ENCODE data around the gene EGFL6. TPM values are rescaled to one million over a fixed set of nuclear protein-coding genes. Genes with fewer than 3 reads are reported as not detected.

Gene EGFL6
- polyA plus RNA-seq, 1 of the 3 experiments (the other 2 are of a cell fraction) = 0.25 TPM

- Histone ChIP-seq H3K79me2 (ENCODE audit: insufficient read depth) (no peaks in the 10 kb centered on the region), H3K27me3 (ENCODE audit: insufficient read depth) (no peaks in the 10 kb centered on the region), H3K4me3 (ENCODE audit: low read depth in 2 of 2, low read length in 1 of 2) (no peak overlapping the region), H2AFZ (ENCODE audit: low read depth) (no peak overlapping the region), H3K4me1 (ENCODE audit: control insufficient read depth in 1 of 2, insufficient read depth in 2 of 2, low read depth in 1 of 2, low read length in 1 of 2) (peaks cover 0 to 5% of the 10 kb centered on the region in 2 experiments; a peak in 1 of 4 replicates), H3K4me2 (no peak overlapping the region), H4K20me1 (ENCODE audit: insufficient read depth) (no peaks in the 10 kb centered on the region), H3K9ac (no peak overlapping the region), H3F3A (replicated peaks; ENCODE audit: insufficient read depth) (peaks cover 4% of the 10 kb centered on the region), H3K9me2 (no peaks in the 10 kb centered on the region), H3K27ac (ENCODE audit: low read depth in 2 of 2, low read length in 1 of 2) (no peak overlapping the region), H3K36me3 (replicated peaks in 1 of 2; ENCODE audit: control insufficient read depth in 1 of 2, insufficient read depth in 2 of 2, low read length in 1 of 2) (peaks cover 0 to 6% of the 10 kb centered on the region in 2 experiments), H3K9me3 (no peaks in the 10 kb centered on the region)
- DNase-seq = no peak
- ChIA-PET CTCF (interaction anchor here (1.4 to 2.8 kb wide), 3 partner anchors 16 to 370 kb away, joined by 6 to 9 read pairs (median 7); no protein-coding TSS in a partner anchor), POLR2A (no interaction called here)
- TF ChIP-seq GATA2 (CRISPR knock-in tag; IDR thresholded peaks at IDR 0.05) (no peak), RXRA (IDR thresholded peaks at IDR 0.05; ENCODE audit: borderline replicate concordance, low read depth) (no peak), SMC3 (IDR thresholded peaks at IDR 0.05; ENCODE audit: low read depth, low read length) (no peak), EZH2phosphoT487 (IDR thresholded peaks at IDR 0.05; ENCODE audit: borderline replicate concordance, low read depth) (no peak), TEAD4 (IDR thresholded peaks at IDR 0.05; ENCODE audit: borderline replicate concordance, insufficient read depth) (no peak), SIN3A (IDR thresholded peaks at IDR 0.05; ENCODE audit: borderline replicate concordance, low read depth, low read length) (no peak), JUND (IDR thresholded peaks at IDR 0.05) (no peak), GABPA (IDR thresholded peaks at IDR 0.05; ENCODE audit: low read depth) (no peak), FOXM1 (IDR thresholded peaks at IDR 0.05; ENCODE audit: low read depth) (no peak), YY1 (IDR thresholded peaks at IDR 0.05; ENCODE audit: low read depth) (no peak)
- TF ChIP-seq, protein P1, sequence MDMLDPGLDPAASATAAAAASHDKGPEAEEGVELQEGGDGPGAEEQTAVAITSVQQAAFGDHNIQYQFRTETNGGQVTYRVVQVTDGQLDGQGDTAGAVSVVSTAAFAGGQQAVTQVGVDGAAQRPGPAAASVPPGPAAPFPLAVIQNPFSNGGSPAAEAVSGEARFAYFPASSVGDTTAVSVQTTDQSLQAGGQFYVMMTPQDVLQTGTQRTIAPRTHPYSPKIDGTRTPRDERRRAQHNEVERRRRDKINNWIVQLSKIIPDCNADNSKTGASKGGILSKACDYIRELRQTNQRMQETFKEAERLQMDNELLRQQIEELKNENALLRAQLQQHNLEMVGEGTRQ (IDR thresholded peaks at IDR 0.05; ENCODE audit: borderline replicate concordance, low read depth, low read length) = no peak
- TF ChIP-seq, protein P2, sequence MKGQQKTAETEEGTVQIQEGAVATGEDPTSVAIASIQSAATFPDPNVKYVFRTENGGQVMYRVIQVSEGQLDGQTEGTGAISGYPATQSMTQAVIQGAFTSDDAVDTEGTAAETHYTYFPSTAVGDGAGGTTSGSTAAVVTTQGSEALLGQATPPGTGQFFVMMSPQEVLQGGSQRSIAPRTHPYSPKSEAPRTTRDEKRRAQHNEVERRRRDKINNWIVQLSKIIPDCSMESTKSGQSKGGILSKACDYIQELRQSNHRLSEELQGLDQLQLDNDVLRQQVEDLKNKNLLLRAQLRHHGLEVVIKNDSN (IDR thresholded peaks at IDR 0.05; ENCODE audit: borderline replicate concordance, low read depth) = no peak
- TF ChIP-seq, protein P3, sequence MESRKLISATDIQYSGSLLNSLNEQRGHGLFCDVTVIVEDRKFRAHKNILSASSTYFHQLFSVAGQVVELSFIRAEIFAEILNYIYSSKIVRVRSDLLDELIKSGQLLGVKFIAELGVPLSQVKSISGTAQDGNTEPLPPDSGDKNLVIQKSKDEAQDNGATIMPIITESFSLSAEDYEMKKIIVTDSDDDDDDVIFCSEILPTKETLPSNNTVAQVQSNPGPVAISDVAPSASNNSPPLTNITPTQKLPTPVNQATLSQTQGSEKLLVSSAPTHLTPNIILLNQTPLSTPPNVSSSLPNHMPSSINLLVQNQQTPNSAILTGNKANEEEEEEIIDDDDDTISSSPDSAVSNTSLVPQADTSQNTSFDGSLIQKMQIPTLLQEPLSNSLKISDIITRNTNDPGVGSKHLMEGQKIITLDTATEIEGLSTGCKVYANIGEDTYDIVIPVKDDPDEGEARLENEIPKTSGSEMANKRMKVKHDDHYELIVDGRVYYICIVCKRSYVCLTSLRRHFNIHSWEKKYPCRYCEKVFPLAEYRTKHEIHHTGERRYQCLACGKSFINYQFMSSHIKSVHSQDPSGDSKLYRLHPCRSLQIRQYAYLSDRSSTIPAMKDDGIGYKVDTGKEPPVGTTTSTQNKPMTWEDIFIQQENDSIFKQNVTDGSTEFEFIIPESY (IDR thresholded peaks at IDR 0.05; ENCODE audit: borderline replicate concordance, low read depth) = no peak
- 95% methylated on average over 6 of the region's 6 CpGs for WGBS (ENCODE audit: low lambda C conversion rate)
Measured at GRCh38 chrX:13661735-13662288, 92.4 kb downstream of the EGFL6 start.

DNA sequence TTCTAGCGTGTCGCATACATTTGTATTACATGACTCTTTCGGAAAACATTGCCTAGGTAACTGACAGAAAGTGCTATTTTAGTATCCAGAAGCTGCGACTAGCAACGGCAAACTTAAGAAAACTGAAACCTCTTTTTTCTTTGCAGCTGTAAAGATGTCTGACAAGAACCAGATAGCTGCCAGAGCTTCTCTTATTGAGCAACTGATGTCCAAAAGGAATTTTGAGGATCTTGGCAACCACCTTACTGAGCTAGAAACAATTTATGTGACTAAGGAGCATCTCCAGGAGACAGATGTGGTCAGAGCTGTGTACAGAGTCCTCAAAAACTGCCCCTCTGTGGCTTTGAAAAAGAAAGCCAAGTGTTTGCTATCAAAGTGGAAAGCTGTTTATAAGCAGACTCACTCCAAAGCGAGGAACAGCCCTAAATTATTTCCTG, 93.0 kb downstream of the EGFL6 start:
- CTCF ChIA-PET = interaction anchor here (0.7 to 2.8 kb wide), 4 partner anchors 16 to 370 kb away, joined by 3 to 9 read pairs (median 6); no protein-coding TSS in a partner anchor
- H3K9ac ChIP-seq = no peak overlapping the region
- no peak overlapping the region for H3K4me2 ChIP-seq
- no peak overlapping the region for H3K4me3 ChIP-seq (ENCODE audit: low read depth in 2 of 2, low read length in 1 of 2)
- H3K4me1 ChIP-seq (ENCODE audit: control insufficient read depth in 1 of 2, insufficient read depth in 2 of 2, low read depth in 1 of 2, low read length in 1 of 2) = peaks cover 0 to 5% of the 10 kb centered on the region in 2 experiments; a peak in 1 of 4 replicates
- TF ChIP-seq EP300 (IDR thresholded peaks at IDR 0.05; ENCODE audit: borderline replicate concordance in 1 of 2, low read depth in 1 of 2, low read length in 1 of 2) (no peak), TEAD4 (IDR thresholded peaks at IDR 0.05; ENCODE audit: borderline replicate concordance, insufficient read depth) (no peak), TCF12 (IDR thresholded peaks at IDR 0.05) (peak; percentile 50)
- H3K79me2 ChIP-seq (ENCODE audit: insufficient read depth) = no peaks in the 10 kb centered on the region
- 79% methylated on average over 6 of the region's 6 CpGs for WGBS (ENCODE audit: low lambda C conversion rate)
- no peak for DNase-seq
- POLR2A ChIA-PET = no interaction called here
- H2AFZ ChIP-seq (ENCODE audit: low read depth) = no peak overlapping the region
- peaks cover 0 to 6% of the 10 kb centered on the region in 2 experiments for H3K36me3 ChIP-seq (replicated peaks in 1 of 2; ENCODE audit: control insufficient read depth in 1 of 2, insufficient read depth in 2 of 2, low read length in 1 of 2)
- H3K27ac ChIP-seq (ENCODE audit: low read depth in 2 of 2, low read length in 1 of 2) = no peak overlapping the region; a peak in 1 of 4 replicates
- no peaks in the 10 kb centered on the region for H3K27me3 ChIP-seq (ENCODE audit: insufficient read depth)
- H3F3A ChIP-seq (replicated peaks; ENCODE audit: insufficient read depth) = no peaks in the 10 kb centered on the region
- no peaks in the 10 kb centered on the region for H3K9me2 ChIP-seq
- H4K20me1 ChIP-seq (ENCODE audit: insufficient read depth) = no peaks in the 10 kb centered on the region
- no peaks in the 10 kb centered on the region for H3K9me3 ChIP-seq

Data from SK-N-SH (cell line).